Measurements from ENCODE around the gene ADIPOR2. TPM values are rescaled to one million over a fixed set of nuclear protein-coding genes. Genes with fewer than 3 reads are reported as not detected.

Gene ADIPOR2
- total and polyA plus RNA-seq, 10 of the 15 experiments (the other 5 are each of a cell fraction or from before 2014, with no cell fraction given) = 8.6 to 65.0 (median 38.0) TPM

GRCh38 chr12:1793426-1794210 lies 102.7 kb downstream of the ADIPOR2 start:
- no peaks in the 10 kb centered on the region for H4K20me1 ChIP-seq (ENCODE audit: control insufficient read depth, insufficient read depth)
- H3K4me2 ChIP-seq (ENCODE audit: control insufficient read depth, insufficient read depth) = no peak overlapping the region
- ChIA-PET POLR2A (no interaction called here), CTCF (interaction anchor here (4.0 to 9.5 kb wide), 4 partner anchors 141 to 159 kb away, joined by 76 to 434 read pairs (median 109); no protein-coding TSS in a partner anchor), SMC1A (ENCODE audit: uncharacterized antibody, unreplicated experiment) (interaction anchor here (6.6 to 7.6 kb wide), 2 partner anchors 141 to 146 kb away, joined by 109 to 202 read pairs; no protein-coding TSS in a partner anchor), RAD21 (ENCODE audit: unreplicated experiment) (interaction anchor here (3.4 to 6.5 kb wide), 3 partner anchors 140 to 146 kb away, joined by 48 to 234 read pairs (median 69); no protein-coding TSS in a partner anchor)
- no TSS peak for BruUV-seq (replicated peaks)
- intact Hi-C loops (cut with micrococcal nuclease; ENCODE audit: unreplicated experiment) = loop anchor here (5.0 to 10.0 kb wide), 3 partner anchors 96 to 491 kb away; no protein-coding TSS in a partner anchor
- H3K9me3 ChIP-seq (replicated peaks; ENCODE audit: control insufficient read depth, insufficient read depth, low read length) = no peaks in the 10 kb centered on the region
- in situ Hi-C loops (cut with MboI) = loop anchor here (5.0 kb wide), 1 partner anchor 144 kb away; no protein-coding TSS in a partner anchor
- H2AFZ ChIP-seq (ENCODE audit: control insufficient read depth, low read depth, low read length) = no peak overlapping the region
- H3K9ac ChIP-seq (ENCODE audit: control insufficient read depth, insufficient read depth, low read length) = no peak overlapping the region
- H3K79me2 ChIP-seq (ENCODE audit: control insufficient read depth, insufficient read depth, low read length) = no peaks in the 10 kb centered on the region; the same call in 1 of the 2 replicates
- no peaks in the 10 kb centered on the region for H3K27me3 ChIP-seq (replicated peaks in 1 of 2; ENCODE audit: control insufficient read depth in 2 of 2, insufficient read depth in 2 of 2, low read length in 1 of 2)
- DNase-seq (ENCODE audit: low read depth, low spot score) = no peak
- no peak for ATAC-seq
- WGBS (ENCODE audit: insufficient coverage, insufficient replicate concordance, low lambda C conversion rate, missing lambda C conversion rate) = 86% methylated on average over 26 of the region's 26 CpGs
- H3K4me3 ChIP-seq = no peak overlapping the region
- H3K4me1 ChIP-seq (ENCODE audit: control insufficient read depth, insufficient read depth, low read length) = peaks cover 7% of the 10 kb centered on the region
- H3K36me3 ChIP-seq (ENCODE audit: control insufficient read depth in 2 of 2, insufficient read depth in 2 of 2, low read length in 1 of 2) = no peaks in the 10 kb centered on the region
- no peak overlapping the region for H3K27ac ChIP-seq (ENCODE audit: control insufficient read depth, insufficient read depth)
- no peak for FAIRE-seq
- TF ChIP-seq IKZF1 (conservative IDR thresholded peaks at IDR 0.05) (no peak), POLR2AphosphoS2 (IDR thresholded peaks at IDR 0.05; ENCODE audit: low read depth, low read length) (no peak), ZBTB40 (IDR thresholded peaks at IDR 0.05; ENCODE audit: borderline replicate concordance) (no peak), KLF5 (IDR thresholded peaks at IDR 0.05; ENCODE audit: partially characterized antibody) (no peak), NBN (IDR thresholded peaks at IDR 0.05) (no peak), E4F1 (IDR thresholded peaks at IDR 0.05; ENCODE audit: borderline replicate concordance, partially characterized antibody) (no peak), KAT2A (conservative IDR thresholded peaks at IDR 0.05; ENCODE audit: control insufficient read depth, low read depth, low read length) (no peak), SRF (IDR thresholded peaks at IDR 0.05; ENCODE audit: low read depth in 2 of 2, low read length in 2 of 2) (no peak), ELK1 (IDR thresholded peaks at IDR 0.05; ENCODE audit: low read depth, low read length) (no peak), ZBTB4 (CRISPR knock-in tag; IDR thresholded peaks at IDR 0.05) (no peak), IKZF2 (IDR thresholded peaks at IDR 0.05) (no peak)

All from GM12878 (cell line).